Activated naive CD4-positive, alpha-beta T cell treated with anti-CD3 and anti-CD28 coated beads, Interleukin-2, amount 50 U/mL, for 16 hours (primary cell): ENCODE measurements around the gene MORN1.

Source experiments
- DNase-seq: peaks from one replicate; pipeline ENCODE4 v3.0.0-alpha.2; 2020

MORN1 gene

DNA sequence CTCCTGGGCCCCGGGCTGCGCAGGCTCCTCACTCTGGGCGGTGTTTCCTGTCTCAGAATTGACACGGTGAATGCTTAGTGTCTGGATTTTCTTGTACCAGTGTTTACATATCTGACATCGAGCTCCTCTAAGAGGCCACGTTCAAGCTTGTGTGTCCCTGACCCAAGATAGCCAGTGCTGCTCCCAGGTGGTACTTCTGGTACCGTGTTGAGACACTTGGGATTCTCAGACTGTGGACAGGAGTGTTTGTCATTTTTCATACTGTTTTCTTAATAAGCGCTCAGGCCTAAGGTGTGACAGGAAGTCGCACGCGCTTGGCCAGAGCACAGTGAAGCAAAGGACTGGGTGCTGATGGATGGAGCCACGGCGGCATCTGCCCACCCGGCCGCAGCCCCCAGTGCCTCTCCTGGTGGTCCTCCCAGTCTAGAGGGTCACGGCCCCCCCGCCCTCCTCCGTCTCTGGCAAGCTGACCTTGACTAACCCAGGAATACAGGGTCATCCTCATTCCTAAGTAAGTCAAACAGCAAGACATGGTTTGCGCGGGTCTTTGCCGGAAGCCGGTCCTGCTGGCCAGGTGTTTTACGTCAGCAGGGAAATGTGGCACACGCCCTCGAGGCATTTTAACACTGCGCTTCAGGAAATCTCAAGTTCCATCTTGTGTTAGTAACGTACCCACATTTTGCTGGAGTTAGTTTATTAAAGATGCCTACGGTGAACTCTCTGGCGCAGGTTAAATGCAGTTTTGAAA, 13.0 kb upstream of the MORN1 start:
- no peak for DNase-seq

DNA sequence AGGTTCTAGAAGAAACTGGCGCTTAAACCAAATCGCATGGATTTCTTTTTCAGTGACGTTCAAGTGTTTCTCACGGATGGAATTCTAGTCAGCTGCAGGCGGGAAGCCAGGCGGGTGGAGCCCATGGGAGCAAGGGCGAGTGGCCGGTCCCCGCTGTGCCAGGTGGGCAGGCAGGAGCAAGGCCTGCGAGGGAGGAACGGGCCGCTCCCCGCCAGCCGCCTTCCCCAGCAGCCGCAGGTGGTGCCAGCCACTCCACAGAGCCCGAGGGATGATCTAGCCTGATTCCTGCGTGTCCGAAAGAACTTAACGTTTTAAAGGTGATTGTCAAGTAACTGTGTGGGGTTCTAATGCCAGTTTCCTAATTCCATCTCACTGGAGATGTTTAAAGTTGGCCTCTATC, 11.9 kb upstream of the MORN1 start:
- DNase-seq = no peak

- DNase-seq = no peak
These were observed 11.1 kb upstream of the MORN1 start for GRCh38 chr1:2402420-2402819.

DNA sequence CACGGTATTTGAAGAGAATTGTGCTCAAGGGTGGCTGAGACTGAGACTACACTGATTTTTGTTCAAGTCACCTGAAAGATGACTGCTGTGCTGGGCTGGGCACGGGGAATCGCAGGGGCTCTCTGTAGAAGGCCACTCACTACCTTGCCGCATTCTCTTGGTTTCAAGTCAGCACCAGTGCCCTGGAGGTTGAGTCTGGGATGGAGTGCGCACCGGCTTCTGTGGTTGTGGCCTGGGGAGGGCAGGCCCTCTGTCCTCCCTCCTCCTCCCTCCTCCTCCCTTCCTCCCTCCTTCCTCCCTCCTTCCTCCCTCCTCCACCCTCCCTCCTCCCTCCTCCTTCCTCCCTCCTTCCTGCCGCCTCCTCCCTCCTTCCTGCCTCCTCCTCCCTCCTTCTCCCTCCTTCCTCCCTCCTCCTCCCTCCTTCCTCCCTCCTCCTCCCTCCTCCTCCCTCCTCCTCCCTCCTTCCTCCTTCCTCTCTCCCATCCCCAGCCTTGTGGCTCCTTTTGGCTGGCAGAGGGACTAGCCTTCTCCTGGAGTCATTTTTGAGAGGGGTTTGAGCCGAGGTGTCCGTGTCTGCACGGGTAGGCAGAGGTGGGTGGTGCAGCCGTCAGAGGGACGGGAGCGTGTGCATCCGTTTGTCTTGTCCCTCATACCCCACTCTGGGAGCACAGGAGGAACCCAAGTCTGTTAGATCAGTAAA, 9.7 kb upstream of the MORN1 start:
- DNase-seq = no peak

DNA sequence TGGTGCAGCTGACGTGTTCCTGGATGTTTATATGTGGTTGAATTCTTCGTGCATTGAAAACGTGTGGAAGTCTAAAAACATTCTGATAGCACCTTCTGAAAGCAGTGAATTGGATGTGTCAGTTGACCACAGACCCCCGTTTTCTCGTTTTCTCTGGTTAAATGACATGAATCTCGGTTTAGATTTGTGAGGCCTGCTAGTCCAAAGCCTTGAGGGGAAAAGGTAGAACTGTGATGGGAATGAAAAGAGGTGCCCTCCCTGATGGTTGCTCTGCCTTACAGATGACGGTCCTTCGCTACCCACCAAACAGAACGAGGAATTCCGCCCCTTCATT, 9.2 kb upstream of the MORN1 start:
- no peak for DNase-seq

- no peak for DNase-seq
These were observed 8.7 kb upstream of the MORN1 start for GRCh38 chr1:2399890-2400575.

GRCh38 chr1:2398871-2399270, 7.5 kb upstream of the MORN1 start:
- no peak for DNase-seq

DNA sequence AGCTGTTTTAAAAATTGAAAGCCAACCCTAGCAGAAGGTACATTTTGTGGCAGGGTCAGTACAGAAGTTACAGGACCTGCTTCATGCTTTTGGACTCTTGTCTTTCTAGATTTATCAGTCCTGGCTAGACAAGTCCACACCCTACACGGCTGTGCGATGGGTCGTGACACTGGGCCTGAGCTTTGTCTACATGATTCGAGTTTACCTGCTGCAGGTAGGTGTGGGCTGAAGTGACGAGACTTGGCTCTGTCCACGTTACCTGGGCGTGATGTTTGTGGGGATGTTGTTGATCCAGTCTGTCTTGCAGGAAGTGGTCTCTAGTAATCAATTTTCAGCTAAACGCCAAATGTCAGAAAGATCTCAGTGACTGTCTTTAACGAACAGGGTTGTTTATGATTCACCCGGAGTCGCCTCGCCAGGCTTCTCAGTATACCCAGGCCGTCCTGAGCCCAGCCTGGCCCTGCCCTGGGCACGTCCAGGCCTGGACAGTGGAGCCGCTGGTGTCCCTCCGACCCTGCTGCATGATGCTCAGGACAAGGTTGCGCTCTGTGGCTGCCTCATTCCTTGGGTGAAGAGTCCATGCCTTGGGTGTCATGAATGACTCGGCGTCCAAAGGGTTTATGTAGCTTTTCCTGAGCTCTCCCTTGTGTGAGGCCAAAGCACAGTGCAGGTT, 5.8 kb upstream of the MORN1 start:
- no peak for DNase-seq

DNA sequence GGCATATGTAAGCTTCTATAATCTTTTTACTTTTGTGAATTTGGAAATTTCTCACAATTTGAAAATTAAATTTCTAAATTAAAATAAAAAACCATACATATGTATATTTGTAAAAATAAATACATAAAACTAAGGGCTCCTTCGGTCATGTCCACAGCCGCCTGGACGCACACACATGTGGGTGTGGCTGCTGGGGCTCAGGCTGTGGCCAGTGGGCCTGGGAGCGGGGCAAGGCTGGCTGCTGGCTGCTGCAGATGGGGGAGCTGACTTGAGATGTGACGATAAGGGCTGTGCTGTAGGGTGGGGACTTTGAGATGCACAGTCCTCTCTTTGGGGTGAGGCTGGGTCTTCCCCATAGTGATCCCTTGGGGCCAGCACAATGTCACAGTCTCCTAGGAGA, 5.1 kb upstream of the MORN1 start:
- DNase-seq = no peak

GRCh38 chr1:2396059-2396458, 4.7 kb upstream of the MORN1 start:
- no peak for DNase-seq

DNA sequence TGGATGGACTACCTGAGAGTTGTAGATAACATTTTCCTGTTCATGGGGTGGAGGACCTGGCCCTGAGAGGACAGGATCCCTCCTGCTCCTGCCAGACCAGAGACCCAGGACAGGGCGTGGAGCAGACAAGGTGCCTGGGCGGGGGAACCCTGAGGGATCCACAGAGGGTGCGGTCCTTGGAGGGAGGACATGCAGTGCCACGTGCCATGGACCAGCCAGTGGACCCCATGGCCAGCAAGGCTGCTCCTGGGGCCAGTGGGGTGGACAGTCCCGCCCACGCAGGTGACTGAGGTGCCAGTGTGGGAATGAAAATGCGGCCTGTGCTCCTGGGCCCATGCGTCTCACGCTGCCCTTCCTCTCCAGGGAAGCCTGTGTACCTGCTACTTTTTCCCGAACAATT, 3.9 kb upstream of the MORN1 start:
- DNase-seq = no peak

DNA sequence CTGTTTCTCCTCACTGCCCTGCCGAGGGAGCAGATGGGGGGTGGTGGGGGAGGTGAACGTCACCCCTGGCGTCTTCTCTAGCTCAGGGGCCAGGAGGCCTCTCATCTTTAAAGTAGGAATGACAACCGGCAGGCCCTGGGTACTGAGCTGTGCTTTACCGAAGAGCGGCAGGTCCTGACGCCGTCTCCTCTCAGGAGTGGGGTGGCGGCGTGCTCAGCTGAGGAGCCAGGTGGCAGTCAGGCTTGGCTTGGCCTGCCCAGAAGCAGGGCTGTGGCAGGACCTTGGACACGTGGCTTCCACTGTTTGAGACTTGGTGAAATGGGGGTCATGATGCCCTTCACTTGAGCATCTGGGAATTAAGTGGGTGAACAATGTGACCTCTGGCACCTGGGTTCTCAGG, 3.4 kb upstream of the MORN1 start:
- no peak for DNase-seq

DNA sequence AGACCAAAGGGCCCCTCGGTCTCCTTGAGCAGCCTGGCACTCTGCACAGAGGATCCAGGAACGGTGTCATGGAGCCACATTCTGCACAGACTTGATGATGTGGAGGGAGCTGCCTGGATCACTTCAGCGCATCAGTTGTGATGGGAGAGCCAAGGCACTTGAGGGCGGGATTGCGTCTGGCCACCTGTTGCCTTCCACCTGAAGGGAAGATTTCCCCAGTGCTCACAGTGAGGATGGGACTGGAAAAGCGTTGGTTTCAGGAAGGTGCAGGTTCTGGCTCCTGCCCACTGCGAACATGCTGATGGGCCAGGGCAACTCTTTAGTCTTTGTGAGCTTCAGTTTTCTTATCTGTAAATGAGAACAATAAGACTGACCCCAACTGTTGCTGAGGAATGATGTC, 2.9 kb upstream of the MORN1 start:
- DNase-seq = no peak

GRCh38 chr1:2393471-2393877, 2.1 kb upstream of the MORN1 start:
- DNase-seq = no peak

GRCh38 chr1:2392686-2393085, 1.3 kb upstream of the MORN1 start:
- DNase-seq = no peak

- no peak for DNase-seq
These were observed 666 bp upstream of the MORN1 start for GRCh38 chr1:2391931-2392509.

GRCh38 chr1:2389644-2390043, 1.7 kb downstream of the MORN1 start:
- no peak for DNase-seq

GRCh38 chr1:2388004-2388913, 3.1 kb downstream of the MORN1 start:
- DNase-seq = no peak

DNA sequence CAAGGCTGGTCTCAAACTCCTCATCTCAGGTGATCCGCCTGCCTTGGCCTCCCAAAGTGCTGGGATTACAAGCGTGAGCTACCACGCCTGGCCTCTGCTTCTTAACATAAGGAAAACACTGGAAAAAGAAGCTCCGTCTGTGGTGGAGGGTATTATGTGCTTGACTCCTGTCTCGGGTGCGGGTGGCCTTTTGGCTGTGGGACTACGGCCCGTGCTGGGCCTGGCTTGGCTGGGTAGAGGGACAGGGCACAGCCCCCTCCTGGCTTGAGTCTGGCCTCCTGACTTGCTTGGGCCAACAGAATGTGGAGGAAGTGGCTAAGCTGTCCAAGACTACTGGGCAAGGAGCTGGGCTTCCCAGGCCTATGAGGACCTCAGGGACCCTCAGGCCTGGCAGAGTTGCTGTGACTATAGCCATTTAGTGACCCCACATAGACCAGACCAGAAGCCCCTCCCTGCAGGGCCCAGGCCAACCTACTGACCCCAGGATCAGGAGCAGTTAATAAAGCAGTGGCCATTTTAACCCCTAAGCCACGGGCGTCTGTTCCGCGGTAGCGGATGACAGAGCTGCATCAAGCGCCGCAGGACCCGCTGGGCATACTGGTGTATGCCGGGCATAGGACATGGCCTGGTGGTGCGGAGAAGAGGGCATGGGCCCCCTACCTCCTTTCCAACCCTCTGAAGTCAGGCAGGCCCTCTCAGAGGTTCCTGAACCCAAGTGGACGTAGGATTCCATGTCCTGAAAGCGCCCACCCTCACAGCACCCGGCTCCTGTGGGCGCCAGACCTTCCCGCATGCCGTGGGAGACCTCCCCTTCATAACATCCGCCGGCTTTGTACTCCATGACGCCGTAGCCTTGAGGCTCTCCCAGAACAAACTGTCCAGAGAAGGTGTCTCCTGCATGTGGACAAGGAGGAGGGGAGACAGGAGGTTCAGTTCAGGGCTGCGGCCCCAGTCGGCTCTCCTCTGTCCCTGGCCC, 4.4 kb downstream of the MORN1 start:
- DNase-seq = no peak

GRCh38 chr1:2385606-2386280, 5.6 kb downstream of the MORN1 start:
- DNase-seq = no peak
